Neural progenitor cell (in vitro differentiated cells): Measurements from ENCODE around the gene PPIB.

Experiments used
- EZH2 ChIP-seq: fragments of 200-600 bp; sonication (generic); IDR thresholded peaks from 2 replicates; pipeline ENCODE4 v1.6.1; 2017; ENCODE audit warnings: antibody characterized with exemption, mild to moderate bottlenecking, moderate library complexity
- EZH2phosphoT487 ChIP-seq: fragments of 200-600 bp; sonication (generic); IDR thresholded peaks from 2 replicates; pipeline ENCODE4 v1.6.1; 2017; ENCODE audit warnings: antibody characterized with exemption
- TF ChIP-seq, protein P1 (sequence below): fragments of 200-600 bp; sonication (generic); IDR thresholded peaks from 2 replicates; pipeline ENCODE4 v1.5.1; 2017; ENCODE audit warnings: antibody characterized with exemption, mild to moderate bottlenecking

DNA sequence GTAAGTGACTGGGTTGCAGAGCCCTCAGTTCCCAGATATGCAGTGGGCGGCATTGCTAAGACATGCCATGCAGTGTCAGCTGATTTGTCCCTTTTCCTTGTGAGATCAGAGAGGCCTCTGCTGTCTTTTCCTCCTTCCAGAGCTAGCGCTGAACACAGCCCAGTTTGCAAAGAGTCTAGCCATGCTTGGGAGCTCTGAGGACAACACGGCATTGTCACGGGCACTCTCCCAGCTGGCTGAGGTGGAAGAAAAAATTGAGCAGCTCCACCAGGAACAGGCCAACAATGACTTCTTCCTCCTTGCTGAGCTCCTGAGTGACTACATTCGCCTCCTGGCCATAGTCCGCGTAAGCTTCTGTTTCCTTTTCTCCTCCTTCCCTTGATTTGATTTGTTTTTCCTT is 31.3 kb downstream of the PPIB start:
- TF ChIP-seq EZH2phosphoT487 (no peak), EZH2 (no peak)
- TF ChIP-seq, protein P1, sequence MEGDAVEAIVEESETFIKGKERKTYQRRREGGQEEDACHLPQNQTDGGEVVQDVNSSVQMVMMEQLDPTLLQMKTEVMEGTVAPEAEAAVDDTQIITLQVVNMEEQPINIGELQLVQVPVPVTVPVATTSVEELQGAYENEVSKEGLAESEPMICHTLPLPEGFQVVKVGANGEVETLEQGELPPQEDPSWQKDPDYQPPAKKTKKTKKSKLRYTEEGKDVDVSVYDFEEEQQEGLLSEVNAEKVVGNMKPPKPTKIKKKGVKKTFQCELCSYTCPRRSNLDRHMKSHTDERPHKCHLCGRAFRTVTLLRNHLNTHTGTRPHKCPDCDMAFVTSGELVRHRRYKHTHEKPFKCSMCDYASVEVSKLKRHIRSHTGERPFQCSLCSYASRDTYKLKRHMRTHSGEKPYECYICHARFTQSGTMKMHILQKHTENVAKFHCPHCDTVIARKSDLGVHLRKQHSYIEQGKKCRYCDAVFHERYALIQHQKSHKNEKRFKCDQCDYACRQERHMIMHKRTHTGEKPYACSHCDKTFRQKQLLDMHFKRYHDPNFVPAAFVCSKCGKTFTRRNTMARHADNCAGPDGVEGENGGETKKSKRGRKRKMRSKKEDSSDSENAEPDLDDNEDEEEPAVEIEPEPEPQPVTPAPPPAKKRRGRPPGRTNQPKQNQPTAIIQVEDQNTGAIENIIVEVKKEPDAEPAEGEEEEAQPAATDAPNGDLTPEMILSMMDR = no peak
